Endothelial cell of umbilical vein (primary cell): ENCODE measurements around the gene BRI3BP. TPM values are rescaled to one million over a fixed set of nuclear protein-coding genes. Genes with fewer than 3 reads are reported as not detected.

Experiments
- BruUV-seq: library from RNA; stranded (reverse); fragments of 400-500 nt; replicated peaks from 2 replicates; lab custom pipeline; 2021; lab: Mats Ljungman, UMichigan
- CTCF ChIA-PET: fragments of 300-600, 350-600 bp; sonication (Branson Sonifier 250); formaldehyde crosslinking; loops from one replicate; lab custom pipeline; 2021; ENCODE audit warnings: antibody characterized with exemption, inconsistent platforms; lab: Charles Lee
- POLR2A ChIA-PET: fragments of 300-600, 350-600 bp; sonication (Branson Sonifier 250); formaldehyde crosslinking; loops from one replicate; lab custom pipeline; 2021; ENCODE audit warnings: antibody characterized with exemption, inconsistent platforms; lab: Charles Lee
- DNase-seq: peaks from one replicate; pipeline ENCODE4 v3.0.0-alpha.2; 2011; ENCODE audit warnings: low read depth, low spot score
- FAIRE-seq: peaks from 2 replicates; lab custom pipeline; 2011; peaks lifted over from hg19 to GRCh38; lab: Jason Lieb, UNC
- H2AFZ ChIP-seq: 2 replicates; pipeline ENCODE4 v1.6.0; 2012; ENCODE audit warnings: low read depth, low read length, control low read depth, inconsistent platforms
- H3K27ac ChIP-seq: 2 replicates; pipeline ENCODE4 v1.5.1; 2011; ENCODE audit warnings: low read depth, mild to moderate bottlenecking, control low read depth, low read length, moderate library complexity; ENCODE audit not compliant: insufficient read depth
- H3K27me3 ChIP-seq, 2 experiments: 2 replicates each; pipeline versions ENCODE4 v1.6.0 to v1.6.1; 2011; ENCODE audit warnings: low read length in 2 of 2, mixed read lengths in 1 of 2; ENCODE audit not compliant: control insufficient read depth in 2 of 2, insufficient read depth in 2 of 2
- H3K36me3 ChIP-seq, 2 experiments: 2 replicates in 1 of 2; 3 replicates in 1 of 2; pipeline ENCODE4 v1.5.1; 2011; ENCODE audit warnings: low read length in 2 of 2, mild to moderate bottlenecking in 1 of 2, moderate library complexity in 1 of 2; ENCODE audit not compliant: control insufficient read depth in 2 of 2, insufficient read depth in 2 of 2; ENCODE audit errors: extremely low read depth in 1 of 2
- H3K4me1 ChIP-seq: 3 replicates; pipeline ENCODE4 v1.5.1; 2011; ENCODE audit warnings: mild to moderate bottlenecking, low read length; ENCODE audit not compliant: control insufficient read depth, insufficient read depth; ENCODE audit errors: extremely low read depth
- H3K4me2 ChIP-seq: 2 replicates; pipeline ENCODE4 v1.6.1; 2011; ENCODE audit warnings: low read length, control low read depth, mixed read lengths; ENCODE audit not compliant: insufficient read depth
- H3K4me3 ChIP-seq, 3 experiments: fragments of 200-600 bp in 1 of 3; sonication (generic), shearing (Covaris generic) in 1 of 3; replicated peaks in 1 of 3; 2 replicates each; pipeline ENCODE4 v1.5.1; 2011 to 2016; ENCODE audit warnings: control low read depth in 3 of 3, low read length in 3 of 3, mild to moderate bottlenecking in 2 of 3, inconsistent platforms in 1 of 3, low read depth in 1 of 3, moderate library complexity in 1 of 3; ENCODE audit not compliant: insufficient read depth in 1 of 3
- H3K79me2 ChIP-seq: 2 replicates; pipeline ENCODE4 v1.6.0; 2012; ENCODE audit warnings: low read length, inconsistent platforms; ENCODE audit not compliant: control insufficient read depth, insufficient read depth
- H3K9ac ChIP-seq: replicated peaks from 2 replicates; pipeline ENCODE3; 2011; ENCODE audit warnings: low read length, control low read depth; ENCODE audit not compliant: insufficient read depth; ENCODE audit errors: extremely low read depth
- H3K9me1 ChIP-seq: replicated peaks from 3 replicates; pipeline ENCODE4 v1.6.0; 2011; ENCODE audit warnings: mild to moderate bottlenecking, low read length; ENCODE audit not compliant: control insufficient read depth, insufficient read depth; ENCODE audit errors: extremely low read depth
- H3K9me3 ChIP-seq: replicated peaks from 2 replicates; pipeline ENCODE4 v1.5.1; 2012; ENCODE audit warnings: low read length, inconsistent platforms; ENCODE audit not compliant: control insufficient read depth, insufficient read depth
- H4K20me1 ChIP-seq: replicated peaks from 2 replicates; pipeline ENCODE3; 2011; ENCODE audit warnings: mild to moderate bottlenecking, low read length; ENCODE audit not compliant: control insufficient read depth, insufficient read depth; ENCODE audit errors: extremely low read depth
- EZH2 ChIP-seq: IDR thresholded peaks from 2 replicates; pipeline ENCODE4 v1.6.1; 2012; ENCODE audit warnings: borderline replicate concordance, low read depth, mild to moderate bottlenecking, moderate library complexity, low read length, inconsistent platforms; ENCODE audit not compliant: severe bottlenecking
- FOS ChIP-seq: IDR thresholded peaks from 2 replicates; pipeline ENCODE4 v1.6.1; 2011; ENCODE audit warnings: mild to moderate bottlenecking, low read length, moderate library complexity, borderline replicate concordance; ENCODE audit not compliant: insufficient read depth
- GATA2 ChIP-seq: IDR thresholded peaks from 2 replicates; pipeline ENCODE4 v1.7.0; 2011; ENCODE audit warnings: low read depth, mild to moderate bottlenecking, moderate library complexity, mixed read lengths, low read length; ENCODE audit not compliant: insufficient read length, insufficient read depth
- JUN ChIP-seq: IDR thresholded peaks from 2 replicates; pipeline ENCODE4 v1.6.1; 2011; ENCODE audit warnings: borderline replicate concordance, low read depth; ENCODE audit not compliant: insufficient read length, insufficient read depth
- MYC ChIP-seq: IDR thresholded peaks from one replicate; pipeline ENCODE4 v1.6.1; 2011; ENCODE audit warnings: mild to moderate bottlenecking, low read depth, low read length
- POLR2A ChIP-seq: IDR thresholded peaks from 2 replicates; pipeline ENCODE4 v1.6.1; 2012; ENCODE audit warnings: low read depth, mild to moderate bottlenecking, control low read depth, low read length
- POLR2AphosphoS5 ChIP-seq: IDR thresholded peaks from 2 replicates; pipeline ENCODE4 v1.6.1; 2012; ENCODE audit warnings: low read depth, mild to moderate bottlenecking, control low read depth, low read length, moderate library complexity; ENCODE audit not compliant: insufficient read depth
- dilution Hi-C: fragments of 300-500 bp; cut with MboI; formaldehyde crosslinking; loops from one replicate; pipeline ENCODE4 v1.15.0; 2019; ENCODE audit warnings: low sequenced_read_pairs; ENCODE audit not compliant: extremely low pct_ligation_motif_present
- intact Hi-C: fragments of 100-400 bp; cut with micrococcal nuclease; formaldehyde crosslinking; loops from one replicate; pipeline ENCODE4 v1.10.0; 2022
- polyA plus RNA-seq, 4 experiments: library from polyadenylated mRNA; depleted of rRNA in 3 of 4; stranded (reverse) in 3 of 4; unstranded in 1 of 4; fragments of >200 nt; gene quantifications; 2 replicates each; pipeline versions ENCODE4 v1.2.1 to v1.2.3, GENCODE V29; 2011 to 2012; ENCODE audit warnings: missing spikeins in 1 of 4
- total RNA-seq: library from RNA; stranded (reverse); gene quantifications from 2 replicates; pipeline ENCODE4 v1.2.3, GENCODE V29; 2021
- TF ChIP-seq, protein P1 (sequence below): IDR thresholded peaks from 2 replicates; pipeline ENCODE4 v1.6.1; 2011; ENCODE audit not compliant: insufficient read depth, insufficient read length
- TF ChIP-seq, protein P2 (sequence below), 2 donors: IDR thresholded peaks; 1 replicate in 1 of 2; 2 replicates in 1 of 2; pipeline ENCODE4 v1.5.1; 2011; ENCODE audit warnings: low read length in 2 of 2, mild to moderate bottlenecking in 2 of 2, moderate library complexity in 2 of 2, control low read depth in 1 of 2, inconsistent platforms in 1 of 2, low read depth in 1 of 2; ENCODE audit not compliant: insufficient read depth in 1 of 2; ENCODE audit errors: extremely low read depth in 1 of 2

The BRI3BP gene
- total and polyA plus RNA-seq, 2 donors (not counting 3 experiments of a cell fraction or from before 2014, with no cell fraction given) = 3.4 to 8.2 TPM

DNA sequence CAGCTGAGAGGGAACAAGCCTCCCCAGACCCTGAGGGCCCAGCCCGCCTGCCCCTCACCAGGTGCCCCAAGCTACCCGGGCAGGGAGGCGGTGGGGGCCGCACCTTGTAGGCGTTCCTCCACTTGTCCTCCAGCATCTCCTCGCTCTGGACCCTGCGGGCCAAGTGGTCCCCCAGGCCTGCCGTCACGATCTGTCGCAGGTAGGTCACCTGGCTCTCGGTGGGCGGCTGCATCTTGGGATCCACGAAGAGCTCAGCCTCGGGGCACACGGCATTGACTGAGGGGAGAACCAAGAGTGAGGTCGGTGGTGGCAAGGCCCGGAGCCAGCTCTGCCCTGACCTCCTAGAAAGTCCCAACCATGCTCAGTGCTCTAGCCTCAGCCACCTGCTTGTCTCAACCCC is 41.1 kb upstream of the BRI3BP start:
- ChIA-PET CTCF (interaction anchor here (1.3 to 2.5 kb wide), 2 partner anchors 12 to 46 kb away, joined by 3 to 11 read pairs; no protein-coding TSS in a partner anchor), POLR2A (interaction anchor here (0.5 kb wide), 1 partner anchor 8 kb away, joined by 4 read pairs; no protein-coding TSS in a partner anchor)
- no peak overlapping the region for H2AFZ ChIP-seq
- H3K27ac ChIP-seq = no peak overlapping the region
- dilution Hi-C loops (no loop called here), intact Hi-C loops (no loop called here)
- no peaks in the 10 kb centered on the region for H3K27me3 ChIP-seq
- peaks cover 11 to 24% of the 10 kb centered on the region in 2 experiments for H3K36me3 ChIP-seq
- H3K4me2 ChIP-seq = no peak overlapping the region
- H3K9ac ChIP-seq = no peak overlapping the region
- H4K20me1 ChIP-seq = no peaks in the 10 kb centered on the region
- no peaks in the 10 kb centered on the region for H3K4me1 ChIP-seq
- no peaks in the 10 kb centered on the region for H3K9me3 ChIP-seq
- DNase-seq (no peak), FAIRE-seq (no peak)
- H3K9me1 ChIP-seq = no peaks in the 10 kb centered on the region
- BruUV-seq = no TSS peak
- no peak overlapping the region for H3K4me3 ChIP-seq
- no peak for TF ChIP-seq POLR2AphosphoS5
- no peak for TF ChIP-seq JUN
- TF ChIP-seq, protein P1, sequence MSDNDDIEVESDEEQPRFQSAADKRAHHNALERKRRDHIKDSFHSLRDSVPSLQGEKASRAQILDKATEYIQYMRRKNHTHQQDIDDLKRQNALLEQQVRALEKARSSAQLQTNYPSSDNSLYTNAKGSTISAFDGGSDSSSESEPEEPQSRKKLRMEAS = no peak
- TF ChIP-seq POLR2A = no peak
- TF ChIP-seq, protein P2, sequence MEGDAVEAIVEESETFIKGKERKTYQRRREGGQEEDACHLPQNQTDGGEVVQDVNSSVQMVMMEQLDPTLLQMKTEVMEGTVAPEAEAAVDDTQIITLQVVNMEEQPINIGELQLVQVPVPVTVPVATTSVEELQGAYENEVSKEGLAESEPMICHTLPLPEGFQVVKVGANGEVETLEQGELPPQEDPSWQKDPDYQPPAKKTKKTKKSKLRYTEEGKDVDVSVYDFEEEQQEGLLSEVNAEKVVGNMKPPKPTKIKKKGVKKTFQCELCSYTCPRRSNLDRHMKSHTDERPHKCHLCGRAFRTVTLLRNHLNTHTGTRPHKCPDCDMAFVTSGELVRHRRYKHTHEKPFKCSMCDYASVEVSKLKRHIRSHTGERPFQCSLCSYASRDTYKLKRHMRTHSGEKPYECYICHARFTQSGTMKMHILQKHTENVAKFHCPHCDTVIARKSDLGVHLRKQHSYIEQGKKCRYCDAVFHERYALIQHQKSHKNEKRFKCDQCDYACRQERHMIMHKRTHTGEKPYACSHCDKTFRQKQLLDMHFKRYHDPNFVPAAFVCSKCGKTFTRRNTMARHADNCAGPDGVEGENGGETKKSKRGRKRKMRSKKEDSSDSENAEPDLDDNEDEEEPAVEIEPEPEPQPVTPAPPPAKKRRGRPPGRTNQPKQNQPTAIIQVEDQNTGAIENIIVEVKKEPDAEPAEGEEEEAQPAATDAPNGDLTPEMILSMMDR (IDR thresholded peaks at IDR 0.05; ENCODE audit: extremely low read depth in 1 of 2, insufficient read depth in 1 of 2, low read depth in 1 of 2, low read length in 2 of 2) = no peak
- TF ChIP-seq FOS = no peak
- no peak for TF ChIP-seq MYC
- TF ChIP-seq EZH2 = no peak
- no peak for TF ChIP-seq GATA2
- H3K79me2 ChIP-seq = no peaks in the 10 kb centered on the region
